DND-41 (cell line): ENCODE results near the gene KISS1.

ENCODE experiments used
- EZH2 ChIP-seq: IDR thresholded peaks from 3 replicates; pipeline ENCODE4 v1.6.1; 2012; ENCODE audit warnings: borderline replicate concordance, low read depth, mild to moderate bottlenecking, moderate library complexity, low read length, inconsistent platforms; ENCODE audit not compliant: severe bottlenecking
- TF ChIP-seq, protein P1 (sequence below): IDR thresholded peaks from 2 replicates; pipeline ENCODE4 v1.5.1; 2012; ENCODE audit warnings: borderline replicate concordance, low read length, moderate library complexity, mild to moderate bottlenecking; ENCODE audit not compliant: poor library complexity, severe bottlenecking; ENCODE audit errors: extremely low read depth

DNA sequence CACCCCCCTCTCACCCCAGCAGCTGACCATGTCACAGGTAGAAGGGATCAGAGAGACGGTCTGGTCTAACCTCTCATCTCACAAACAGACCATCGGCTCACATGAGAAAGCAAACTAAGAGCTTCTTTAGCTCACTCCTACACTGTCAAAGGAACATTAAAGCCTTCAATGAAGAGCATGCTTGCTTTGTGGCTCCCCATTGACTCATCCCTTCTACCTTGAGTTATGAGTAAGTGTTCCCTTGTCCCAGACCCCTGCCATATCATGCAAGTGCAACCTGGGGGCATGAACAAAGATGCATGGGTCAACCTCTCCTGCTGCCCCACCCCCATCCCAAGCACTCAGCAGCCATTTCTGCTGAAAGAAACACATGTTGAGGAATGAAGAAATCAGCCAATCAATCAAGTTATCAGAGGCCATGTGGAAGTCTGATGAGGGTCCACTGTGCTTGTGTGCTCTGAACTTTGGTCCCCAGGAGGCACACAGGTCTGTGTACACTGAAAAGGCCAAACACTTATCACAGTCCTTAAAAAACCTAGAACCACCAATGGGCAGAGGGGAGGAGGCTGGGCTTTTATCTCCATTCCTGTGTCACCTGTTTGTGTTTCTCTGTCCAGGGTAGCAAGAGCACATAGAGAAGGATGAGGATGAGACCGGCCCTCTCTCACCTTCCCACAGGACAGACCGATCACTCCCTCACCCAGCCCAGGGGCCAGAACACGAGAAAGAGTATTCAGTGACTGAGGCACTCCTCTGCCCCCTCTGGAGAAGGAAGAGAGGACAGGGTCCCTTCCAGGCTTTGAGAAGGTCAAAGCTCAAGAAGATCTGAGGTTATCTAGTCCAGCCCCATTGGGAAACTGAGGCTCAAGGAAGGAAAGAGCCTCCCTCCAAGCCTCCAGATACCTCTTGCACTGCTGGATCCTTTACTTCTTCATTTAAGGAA lies 54.0 kb downstream of the KISS1 start:
- TF ChIP-seq, protein P1, sequence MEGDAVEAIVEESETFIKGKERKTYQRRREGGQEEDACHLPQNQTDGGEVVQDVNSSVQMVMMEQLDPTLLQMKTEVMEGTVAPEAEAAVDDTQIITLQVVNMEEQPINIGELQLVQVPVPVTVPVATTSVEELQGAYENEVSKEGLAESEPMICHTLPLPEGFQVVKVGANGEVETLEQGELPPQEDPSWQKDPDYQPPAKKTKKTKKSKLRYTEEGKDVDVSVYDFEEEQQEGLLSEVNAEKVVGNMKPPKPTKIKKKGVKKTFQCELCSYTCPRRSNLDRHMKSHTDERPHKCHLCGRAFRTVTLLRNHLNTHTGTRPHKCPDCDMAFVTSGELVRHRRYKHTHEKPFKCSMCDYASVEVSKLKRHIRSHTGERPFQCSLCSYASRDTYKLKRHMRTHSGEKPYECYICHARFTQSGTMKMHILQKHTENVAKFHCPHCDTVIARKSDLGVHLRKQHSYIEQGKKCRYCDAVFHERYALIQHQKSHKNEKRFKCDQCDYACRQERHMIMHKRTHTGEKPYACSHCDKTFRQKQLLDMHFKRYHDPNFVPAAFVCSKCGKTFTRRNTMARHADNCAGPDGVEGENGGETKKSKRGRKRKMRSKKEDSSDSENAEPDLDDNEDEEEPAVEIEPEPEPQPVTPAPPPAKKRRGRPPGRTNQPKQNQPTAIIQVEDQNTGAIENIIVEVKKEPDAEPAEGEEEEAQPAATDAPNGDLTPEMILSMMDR: no peak
- TF ChIP-seq EZH2: no peak
